GM23338 (cell line): ENCODE results near the gene ZNF280D. TPM values are rescaled to one million over a fixed set of nuclear protein-coding genes. Genes with fewer than 3 reads are reported as not detected.

ENCODE experiments used
- ATAC-seq: fragments of 200-7000 bp; cut with Tn5 transposase; 3 replicates; pipeline ENCODE4 v1.9.1; 2020
- DNase-seq: peaks from one replicate; pipeline ENCODE4 v3.0.0-alpha.2; 2015; ENCODE audit warnings: low spot score
- H2AFZ ChIP-seq: fragments of 200-600 bp; sonication (generic); 2 replicates; pipeline ENCODE4 v1.8.0; 2016; ENCODE audit warnings: antibody characterized with exemption, mild to moderate bottlenecking, moderate library complexity
- H3F3A ChIP-seq: fragments of 200-600 bp; sonication (generic); replicated peaks from 2 replicates; pipeline ENCODE4 v1.8.0; 2017; ENCODE audit warnings: antibody characterized with exemption, mixed run types, low read depth
- H3K27ac ChIP-seq: fragments of 200-600 bp; sonication (generic); 2 replicates; pipeline ENCODE4 v1.6.1; 2016; ENCODE audit warnings: low read depth
- H3K27me3 ChIP-seq: fragments of 200-600 bp; sonication (generic); 2 replicates; pipeline ENCODE4 v1.8.0; 2016; ENCODE audit warnings: mild to moderate bottlenecking, mixed run types, moderate library complexity; ENCODE audit not compliant: insufficient read depth
- H3K36me3 ChIP-seq: fragments of 200-600 bp; sonication (generic); 2 replicates; pipeline ENCODE4 v1.8.0; 2016; ENCODE audit warnings: mild to moderate bottlenecking; ENCODE audit not compliant: insufficient read depth
- H3K4me1 ChIP-seq: fragments of 200-600 bp; sonication (generic); 2 replicates; pipeline ENCODE4 v1.8.0; 2016; ENCODE audit warnings: mild to moderate bottlenecking, moderate library complexity; ENCODE audit not compliant: insufficient read depth
- H3K4me2 ChIP-seq: fragments of 200-600 bp; sonication (generic); 2 replicates; pipeline ENCODE4 v1.7.1; 2017; ENCODE audit warnings: mixed run types
- H3K4me3 ChIP-seq: fragments of 200-600 bp; sonication (generic); 2 replicates; pipeline ENCODE4 v1.6.1; 2016; ENCODE audit warnings: mixed run types
- H3K79me2 ChIP-seq: fragments of 200-600 bp; sonication (generic); replicated peaks from 2 replicates; pipeline ENCODE4 v1.8.0; 2017; ENCODE audit warnings: mild to moderate bottlenecking; ENCODE audit not compliant: insufficient read depth
- H3K9me2 ChIP-seq: fragments of 200-600 bp; sonication (generic); 2 replicates; pipeline ENCODE4 v1.8.0; 2017; ENCODE audit not compliant: insufficient read depth
- H4K20me1 ChIP-seq: fragments of 200-600 bp; sonication (generic); replicated peaks from 2 replicates; pipeline ENCODE4 v1.8.0; 2017; ENCODE audit warnings: mild to moderate bottlenecking; ENCODE audit not compliant: insufficient read depth
- H3K27ac Mint-ChIP-seq: 2 replicates; pipeline ENCODE4 v1.8.0; 2020; ENCODE audit warnings: inconsistent platforms, mild to moderate bottlenecking, moderate library complexity, mixed read lengths
- H3K27me3 Mint-ChIP-seq: 3 replicates; pipeline ENCODE4 v1.8.0; 2022; ENCODE audit warnings: low read depth, mild to moderate bottlenecking, moderate library complexity, mixed read lengths, inconsistent platforms; ENCODE audit not compliant: insufficient read depth, poor library complexity
- H3K36me3 Mint-ChIP-seq: 3 replicates; pipeline ENCODE4 v1.8.0; 2021; ENCODE audit warnings: low read depth, mild to moderate bottlenecking, inconsistent platforms, moderate library complexity, mixed read lengths
- H3K4me1 Mint-ChIP-seq: 3 replicates; pipeline ENCODE4 v1.8.0; 2020; ENCODE audit warnings: mild to moderate bottlenecking, inconsistent platforms, mixed read lengths
- H3K4me3 Mint-ChIP-seq: 3 replicates; pipeline ENCODE4 v1.8.0; 2021; ENCODE audit warnings: moderate library complexity, mild to moderate bottlenecking, inconsistent platforms, mixed read lengths
- H3K9me3 Mint-ChIP-seq: 3 replicates; pipeline ENCODE4 v1.8.0; 2020; ENCODE audit warnings: moderate library complexity, mild to moderate bottlenecking, inconsistent platforms, mixed read lengths
- ETS1 ChIP-seq: IDR thresholded peaks from 2 replicates; pipeline ENCODE4 v1.6.1; 2016; ENCODE audit warnings: antibody characterized with exemption
- EZH2 ChIP-seq: fragments of 200-600 bp; sonication (generic); IDR thresholded peaks from one replicate; pipeline ENCODE4 v1.8.0; 2017; ENCODE audit warnings: antibody characterized with exemption, mild to moderate bottlenecking, low read depth; ENCODE audit not compliant: unreplicated experiment
- JUNB ChIP-seq: IDR thresholded peaks from one replicate; pipeline ENCODE4 v1.6.1; 2016; ENCODE audit warnings: antibody characterized with exemption; ENCODE audit not compliant: unreplicated experiment
- NANOG ChIP-seq: IDR thresholded peaks from 2 replicates; pipeline ENCODE4 v1.6.1; 2016; ENCODE audit warnings: antibody characterized with exemption, borderline replicate concordance
- POLR2AphosphoS5 ChIP-seq: IDR thresholded peaks from 2 replicates; pipeline ENCODE4 v1.6.1; 2016; ENCODE audit warnings: antibody characterized with exemption, low read depth
- ZNF114 ChIP-seq: fragments of 250-450 bp; sonication (Bioruptor Pico); IDR thresholded peaks from 2 replicates; pipeline ENCODE4 v1.5.0; 2020; ENCODE audit warnings: mild to moderate bottlenecking, moderate library complexity
- polyA plus RNA-seq: library from polyadenylated mRNA; unstranded; fragments of >200 nt; fragmentation: Nextera tagmentation; extraction: Ambion mirVana; gene quantifications from 2 replicates; pipeline ENCODE4 v1.2.1, GENCODE V29; 2016
- total RNA-seq: library from RNA; depleted of rRNA; stranded (reverse); fragments of >200 nt; shearing (Covaris generic); gene quantifications from 2 replicates; pipeline ENCODE4 v1.2.3, GENCODE V29; 2014
- TF ChIP-seq, protein P1 (sequence below): fragments of 250-450 bp; sonication (Bioruptor Pico); IDR thresholded peaks from 2 replicates; pipeline ENCODE4 v1.5.0; 2020; ENCODE audit warnings: mild to moderate bottlenecking, moderate library complexity
- TF ChIP-seq, protein P2 (sequence below): IDR thresholded peaks from one replicate; pipeline ENCODE4 v1.6.1; 2018; ENCODE audit warnings: antibody characterized with exemption; ENCODE audit not compliant: unreplicated experiment

ZNF280D gene
- total and polyA plus RNA-seq, 2 experiments from 2014 or later = 23.3 to 32.5 TPM

DNA sequence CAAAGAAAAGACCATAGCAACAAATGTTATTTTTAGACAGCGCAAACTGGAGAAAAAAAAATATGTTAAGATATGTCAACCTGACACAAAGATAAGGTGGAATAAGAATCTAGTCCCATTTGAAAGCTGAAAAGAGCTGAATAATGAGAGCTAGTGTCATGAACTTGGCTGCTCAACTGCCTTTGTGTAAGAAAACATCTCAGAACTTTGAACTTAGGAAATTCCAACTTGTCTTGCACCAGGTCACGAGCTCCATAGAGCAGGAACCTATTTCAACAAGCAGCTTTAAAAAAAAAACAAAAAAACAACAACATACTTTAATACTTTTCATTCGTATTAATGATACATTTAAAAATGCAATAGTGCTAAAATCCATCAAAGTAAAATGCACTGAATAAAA, 79.5 kb downstream of the ZNF280D start:
- no peaks in the 10 kb centered on the region for H3K79me2 ChIP-seq
- Mint-ChIP-seq H3K4me1 (no peaks in the 10 kb centered on the region), H3K4me3 (no peak overlapping the region), H3K27me3 (no peaks in the 10 kb centered on the region), H3K27ac (no peak overlapping the region), H3K36me3 (no peaks in the 10 kb centered on the region), H3K9me3 (no peaks in the 10 kb centered on the region)
- no peak overlapping the region for H3K27ac ChIP-seq
- H3K4me3 ChIP-seq = no peak overlapping the region
- no peaks in the 10 kb centered on the region for H3K4me1 ChIP-seq
- DNase-seq = no peak
- H3K36me3 ChIP-seq = no peaks in the 10 kb centered on the region
- no peaks in the 10 kb centered on the region for H3K9me2 ChIP-seq
- no peaks in the 10 kb centered on the region for H4K20me1 ChIP-seq
- no peaks in the 10 kb centered on the region for H3K27me3 ChIP-seq
- H2AFZ ChIP-seq = no peak overlapping the region
- no peak overlapping the region for H3K4me2 ChIP-seq
- ATAC-seq = no peak
- no peaks in the 10 kb centered on the region for H3F3A ChIP-seq
- TF ChIP-seq JUNB (no peak), ZNF114 (no peak), POLR2AphosphoS5 (no peak), ETS1 (no peak), EZH2 (no peak), NANOG (no peak)
- TF ChIP-seq, protein P1, sequence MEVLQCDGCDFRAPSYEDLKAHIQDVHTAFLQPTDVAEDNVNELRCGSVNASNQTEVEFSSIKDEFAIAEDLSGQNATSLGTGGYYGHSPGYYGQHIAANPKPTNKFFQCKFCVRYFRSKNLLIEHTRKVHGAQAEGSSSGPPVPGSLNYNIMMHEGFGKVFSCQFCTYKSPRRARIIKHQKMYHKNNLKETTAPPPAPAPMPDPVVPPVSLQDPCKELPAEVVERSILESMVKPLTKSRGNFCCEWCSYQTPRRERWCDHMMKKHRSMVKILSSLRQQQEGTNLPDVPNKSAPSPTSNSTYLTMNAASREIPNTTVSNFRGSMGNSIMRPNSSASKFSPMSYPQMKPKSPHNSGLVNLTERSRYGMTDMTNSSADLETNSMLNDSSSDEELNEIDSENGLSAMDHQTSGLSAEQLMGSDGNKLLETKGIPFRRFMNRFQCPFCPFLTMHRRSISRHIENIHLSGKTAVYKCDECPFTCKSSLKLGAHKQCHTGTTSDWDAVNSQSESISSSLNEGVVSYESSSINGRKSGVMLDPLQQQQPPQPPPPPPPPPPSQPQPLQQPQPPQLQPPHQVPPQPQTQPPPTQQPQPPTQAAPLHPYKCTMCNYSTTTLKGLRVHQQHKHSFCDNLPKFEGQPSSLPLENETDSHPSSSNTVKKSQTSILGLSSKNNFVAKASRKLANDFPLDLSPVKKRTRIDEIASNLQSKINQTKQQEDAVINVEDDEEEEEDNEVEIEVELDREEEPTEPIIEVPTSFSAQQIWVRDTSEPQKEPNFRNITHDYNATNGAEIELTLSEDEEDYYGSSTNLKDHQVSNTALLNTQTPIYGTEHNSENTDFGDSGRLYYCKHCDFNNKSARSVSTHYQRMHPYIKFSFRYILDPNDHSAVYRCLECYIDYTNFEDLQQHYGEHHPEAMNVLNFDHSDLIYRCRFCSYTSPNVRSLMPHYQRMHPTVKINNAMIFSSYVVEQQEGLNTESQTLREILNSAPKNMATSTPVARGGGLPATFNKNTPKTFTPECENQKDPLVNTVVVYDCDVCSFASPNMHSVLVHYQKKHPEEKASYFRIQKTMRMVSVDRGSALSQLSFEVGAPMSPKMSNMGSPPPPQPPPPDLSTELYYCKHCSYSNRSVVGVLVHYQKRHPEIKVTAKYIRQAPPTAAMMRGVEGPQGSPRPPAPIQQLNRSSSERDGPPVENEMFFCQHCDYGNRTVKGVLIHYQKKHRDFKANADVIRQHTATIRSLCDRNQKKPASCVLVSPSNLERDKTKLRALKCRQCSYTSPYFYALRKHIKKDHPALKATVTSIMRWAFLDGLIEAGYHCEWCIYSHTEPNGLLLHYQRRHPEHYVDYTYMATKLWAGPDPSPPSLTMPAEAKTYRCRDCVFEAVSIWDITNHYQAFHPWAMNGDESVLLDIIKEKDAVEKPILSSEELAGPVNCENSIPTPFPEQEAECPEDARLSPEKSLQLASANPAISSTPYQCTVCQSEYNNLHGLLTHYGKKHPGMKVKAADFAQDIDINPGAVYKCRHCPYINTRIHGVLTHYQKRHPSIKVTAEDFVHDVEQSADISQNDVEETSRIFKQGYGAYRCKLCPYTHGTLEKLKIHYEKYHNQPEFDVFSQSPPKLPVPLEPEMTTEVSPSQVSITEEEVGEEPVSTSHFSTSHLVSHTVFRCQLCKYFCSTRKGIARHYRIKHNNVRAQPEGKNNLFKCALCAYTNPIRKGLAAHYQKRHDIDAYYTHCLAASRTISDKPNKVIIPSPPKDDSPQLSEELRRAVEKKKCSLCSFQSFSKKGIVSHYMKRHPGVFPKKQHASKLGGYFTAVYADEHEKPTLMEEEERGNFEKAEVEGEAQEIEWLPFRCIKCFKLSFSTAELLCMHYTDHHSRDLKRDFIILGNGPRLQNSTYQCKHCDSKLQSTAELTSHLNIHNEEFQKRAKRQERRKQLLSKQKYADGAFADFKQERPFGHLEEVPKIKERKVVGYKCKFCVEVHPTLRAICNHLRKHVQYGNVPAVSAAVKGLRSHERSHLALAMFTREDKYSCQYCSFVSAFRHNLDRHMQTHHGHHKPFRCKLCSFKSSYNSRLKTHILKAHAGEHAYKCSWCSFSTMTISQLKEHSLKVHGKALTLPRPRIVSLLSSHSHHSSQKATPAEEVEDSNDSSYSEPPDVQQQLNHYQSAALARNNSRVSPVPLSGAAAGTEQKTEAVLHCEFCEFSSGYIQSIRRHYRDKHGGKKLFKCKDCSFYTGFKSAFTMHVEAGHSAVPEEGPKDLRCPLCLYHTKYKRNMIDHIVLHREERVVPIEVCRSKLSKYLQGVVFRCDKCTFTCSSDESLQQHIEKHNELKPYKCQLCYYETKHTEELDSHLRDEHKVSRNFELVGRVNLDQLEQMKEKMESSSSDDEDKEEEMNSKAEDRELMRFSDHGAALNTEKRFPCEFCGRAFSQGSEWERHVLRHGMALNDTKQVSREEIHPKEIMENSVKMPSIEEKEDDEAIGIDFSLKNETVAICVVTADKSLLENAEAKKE (CRISPR knock-in tag) = no peak
- TF ChIP-seq, protein P2, sequence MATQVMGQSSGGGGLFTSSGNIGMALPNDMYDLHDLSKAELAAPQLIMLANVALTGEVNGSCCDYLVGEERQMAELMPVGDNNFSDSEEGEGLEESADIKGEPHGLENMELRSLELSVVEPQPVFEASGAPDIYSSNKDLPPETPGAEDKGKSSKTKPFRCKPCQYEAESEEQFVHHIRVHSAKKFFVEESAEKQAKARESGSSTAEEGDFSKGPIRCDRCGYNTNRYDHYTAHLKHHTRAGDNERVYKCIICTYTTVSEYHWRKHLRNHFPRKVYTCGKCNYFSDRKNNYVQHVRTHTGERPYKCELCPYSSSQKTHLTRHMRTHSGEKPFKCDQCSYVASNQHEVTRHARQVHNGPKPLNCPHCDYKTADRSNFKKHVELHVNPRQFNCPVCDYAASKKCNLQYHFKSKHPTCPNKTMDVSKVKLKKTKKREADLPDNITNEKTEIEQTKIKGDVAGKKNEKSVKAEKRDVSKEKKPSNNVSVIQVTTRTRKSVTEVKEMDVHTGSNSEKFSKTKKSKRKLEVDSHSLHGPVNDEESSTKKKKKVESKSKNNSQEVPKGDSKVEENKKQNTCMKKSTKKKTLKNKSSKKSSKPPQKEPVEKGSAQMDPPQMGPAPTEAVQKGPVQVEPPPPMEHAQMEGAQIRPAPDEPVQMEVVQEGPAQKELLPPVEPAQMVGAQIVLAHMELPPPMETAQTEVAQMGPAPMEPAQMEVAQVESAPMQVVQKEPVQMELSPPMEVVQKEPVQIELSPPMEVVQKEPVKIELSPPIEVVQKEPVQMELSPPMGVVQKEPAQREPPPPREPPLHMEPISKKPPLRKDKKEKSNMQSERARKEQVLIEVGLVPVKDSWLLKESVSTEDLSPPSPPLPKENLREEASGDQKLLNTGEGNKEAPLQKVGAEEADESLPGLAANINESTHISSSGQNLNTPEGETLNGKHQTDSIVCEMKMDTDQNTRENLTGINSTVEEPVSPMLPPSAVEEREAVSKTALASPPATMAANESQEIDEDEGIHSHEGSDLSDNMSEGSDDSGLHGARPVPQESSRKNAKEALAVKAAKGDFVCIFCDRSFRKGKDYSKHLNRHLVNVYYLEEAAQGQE = no peak
